Measurements from ENCODE around the gene ZNF586. TPM values are rescaled to one million over a fixed set of nuclear protein-coding genes. Genes with fewer than 3 reads are reported as not detected.
A peak's percentile ranks its signal among the peaks of the same experiment; 100 is the strongest.

The ZNF586 gene
- total RNA-seq, 4 donors from 2014 or later, result 4.6 to 42.0 (median 16.1) TPM

- Histone ChIP-seq H3K4me1 (no peaks in the 10 kb centered on the region), H3K27ac (peak within 1 kb of the TSS; percentile 73 to 75), H3K4me3 (peak within 1 kb of the TSS; percentile 81 to 89), H3K36me3 (no peaks in the 10 kb centered on the region), H3K27me3 (no peaks in the 10 kb centered on the region), H3K9me3 (peaks cover 0 to 50% of the 10 kb centered on the region in 2 donors)
- TF ChIP-seq CTCF (IDR thresholded peaks at IDR 0.05), result no peak
- peak in 1 of 2 donors; percentile 6 for TF ChIP-seq POLR2A (IDR thresholded peaks at IDR 0.05)
- DNase-seq, result peak; percentile 76 to 82
- intact Hi-C loops (cut with DNase I; ENCODE audit: low total_unique reads), result no loop called here
These were observed 22.6 kb upstream of the ZNF586 start, which contains the start of gene ZNF776 for GRCh38 chr19:57746580-57747471. Gene ZNF776, plus strand, starts transcription at chr19:57746815. Its CDS starts 244 bp downstream, at chr19:57747059.

GRCh38 chr19:57747472-57747807 is 22.0 kb upstream of the ZNF586 start:
- intact Hi-C loops (cut with DNase I; ENCODE audit: low total_unique reads), result no loop called here
- no peak for TF ChIP-seq POLR2A (IDR thresholded peaks at IDR 0.05)
- TF ChIP-seq CTCF (IDR thresholded peaks at IDR 0.05), result no peak
- no peak for DNase-seq
- Histone ChIP-seq H3K27ac (no peak overlapping the region), H3K9me3 (peaks cover 0 to 56% of the 10 kb centered on the region in 2 donors), H3K4me1 (no peaks in the 10 kb centered on the region), H3K27me3 (no peaks in the 10 kb centered on the region), H3K36me3 (no peaks in the 10 kb centered on the region), H3K4me3 (peak overlapping the region; percentile 81 to 89)

GRCh38 chr19:57748029-57748428 is 21.4 kb upstream of the ZNF586 start:
- TF ChIP-seq CTCF (IDR thresholded peaks at IDR 0.05), result no peak
- no peak for TF ChIP-seq POLR2A (IDR thresholded peaks at IDR 0.05)
- Histone ChIP-seq H3K27me3 (no peaks in the 10 kb centered on the region), H3K4me1 (no peaks in the 10 kb centered on the region), H3K27ac (no peak overlapping the region), H3K36me3 (no peaks in the 10 kb centered on the region), H3K9me3 (peaks cover 0 to 62% of the 10 kb centered on the region in 2 donors), H3K4me3 (no peak overlapping the region)
- intact Hi-C loops (cut with DNase I; ENCODE audit: low total_unique reads), result no loop called here
- DNase-seq, result no peak

- Histone ChIP-seq H3K36me3 (no peaks in the 10 kb centered on the region), H3K4me1 (no peaks in the 10 kb centered on the region), H3K27ac (no peak overlapping the region), H3K9me3 (peaks cover 0 to 86% of the 10 kb centered on the region in 2 donors), H3K4me3 (no peak overlapping the region), H3K27me3 (no peaks in the 10 kb centered on the region)
- intact Hi-C loops (cut with DNase I; ENCODE audit: low total_unique reads), result no loop called here
- TF ChIP-seq POLR2A (IDR thresholded peaks at IDR 0.05), result no peak
- no peak for TF ChIP-seq CTCF (IDR thresholded peaks at IDR 0.05)
- DNase-seq, result no peak
These were observed 15.3 kb upstream of the ZNF586 start for GRCh38 chr19:57754091-57754673.

- peaks cover 0 to 82% of the 10 kb centered on the region in 2 donors for H3K9me3 ChIP-seq
These were observed 14.4 kb upstream of the ZNF586 start for GRCh38 chr19:57755031-57755430.

More at GRCh38 chr19:57755031-57755430, 14.4 kb upstream of the ZNF586 start:
- Histone ChIP-seq H3K27ac (no peak overlapping the region), H3K27me3 (no peaks in the 10 kb centered on the region), H3K36me3 (no peaks in the 10 kb centered on the region), H3K4me1 (no peaks in the 10 kb centered on the region), H3K4me3 (no peak overlapping the region)
- no peak for DNase-seq
- no peak for TF ChIP-seq CTCF (IDR thresholded peaks at IDR 0.05)
- no peak for TF ChIP-seq POLR2A (IDR thresholded peaks at IDR 0.05)
- intact Hi-C loops (cut with DNase I; ENCODE audit: low total_unique reads), result no loop called here

Measured in uterus (tissue), 4 donors.